Liver (tissue), 9 donors: ENCODE measurements around the gene LCN6. TPM values are rescaled to one million over a fixed set of nuclear protein-coding genes. Genes with fewer than 3 reads are reported as not detected.

Experiments used
- DNase-seq: peaks from one replicate; pipeline ENCODE4 v3.0.0-alpha.2; 2017; ENCODE audit warnings: low spot score
- H3K27ac ChIP-seq, 2 donors: one replicate each; pipeline ENCODE4 v1.7.0; 2013; ENCODE audit warnings: inconsistent platforms in 2 of 2, low read length in 2 of 2, control low read depth in 1 of 2, low read depth in 1 of 2, mild to moderate bottlenecking in 1 of 2
- H3K27me3 ChIP-seq, 4 donors: one replicate each; pipeline versions ENCODE4 v1.6.1 to v1.7.0; 2013; ENCODE audit warnings: low read length in 3 of 4, inconsistent platforms in 1 of 4, mild to moderate bottlenecking in 1 of 4, moderate library complexity in 1 of 4; ENCODE audit not compliant: control insufficient read depth in 4 of 4, insufficient read depth in 4 of 4
- H3K36me3 ChIP-seq, 4 donors: one replicate each; pipeline versions ENCODE4 v1.6.1 to v1.7.0; 2013; ENCODE audit warnings: low read length in 3 of 4, mild to moderate bottlenecking in 3 of 4, low read depth in 1 of 4, moderate library complexity in 1 of 4; ENCODE audit not compliant: control insufficient read depth in 4 of 4, insufficient read depth in 3 of 4
- H3K4me1 ChIP-seq, 4 donors: one replicate each; pipeline versions ENCODE4 v1.6.1 to v1.7.0; 2013; ENCODE audit warnings: low read length in 3 of 4, mild to moderate bottlenecking in 3 of 4, moderate library complexity in 1 of 4; ENCODE audit not compliant: control insufficient read depth in 4 of 4, insufficient read depth in 4 of 4
- H3K4me3 ChIP-seq, 3 donors: one replicate each; pipeline versions ENCODE4 v1.6.1 to v1.7.0; 2013; ENCODE audit warnings: low read length in 3 of 3, control low read depth in 1 of 3, low read depth in 1 of 3, mild to moderate bottlenecking in 1 of 3
- H3K9ac ChIP-seq, 2 donors: one replicate each; pipeline ENCODE4 v1.7.0; 2013; ENCODE audit warnings: low read length in 2 of 2, mild to moderate bottlenecking in 2 of 2, moderate library complexity in 2 of 2, control low read depth in 1 of 2, low read depth in 1 of 2
- H3K9me3 ChIP-seq, 4 donors: one replicate each; pipeline versions ENCODE4 v1.6.1 to v1.7.0; 2013; ENCODE audit warnings: low read length in 3 of 4; ENCODE audit not compliant: control insufficient read depth in 4 of 4
- CTCF ChIP-seq: fragments of 150-350 bp; IDR thresholded peaks from 2 replicates; pipeline ENCODE4 v1.5.1; 2017; ENCODE audit warnings: improper control_type of control experiment, low read depth, low read length; ENCODE audit not compliant: missing input control
- EGR1 ChIP-seq, 2 donors: IDR thresholded peaks; 2 replicates each; pipeline ENCODE4 v1.6.1; 2016 to 2018; ENCODE audit warnings: antibody characterized with exemption in 2 of 2, low read depth in 2 of 2
- FOXA1 ChIP-seq: IDR thresholded peaks from 2 replicates; pipeline ENCODE4 v1.6.1; 2016; ENCODE audit warnings: antibody characterized with exemption
- FOXA2 ChIP-seq: IDR thresholded peaks from 2 replicates; pipeline ENCODE4 v1.6.1; 2016; ENCODE audit warnings: antibody characterized with exemption
- GABPA ChIP-seq, 2 donors: IDR thresholded peaks in 1 of 2; conservative IDR thresholded peaks in 1 of 2; 2 replicates each; pipeline ENCODE4 v1.6.1; 2016; ENCODE audit warnings: antibody characterized with exemption in 2 of 2, mild to moderate bottlenecking in 1 of 2, moderate library complexity in 1 of 2
- HNF4G ChIP-seq: IDR thresholded peaks from 2 replicates; pipeline ENCODE4 v1.6.1; 2016; ENCODE audit warnings: antibody characterized with exemption
- MAX ChIP-seq: IDR thresholded peaks from 2 replicates; pipeline ENCODE4 v1.6.1; 2016; ENCODE audit warnings: antibody characterized with exemption
- RAD21 ChIP-seq, 2 donors: IDR thresholded peaks; 2 replicates each; pipeline ENCODE4 v1.6.1; 2016; ENCODE audit warnings: antibody characterized with exemption in 2 of 2, mild to moderate bottlenecking in 2 of 2
- REST ChIP-seq: IDR thresholded peaks from 2 replicates; pipeline ENCODE4 v1.6.1; 2016; ENCODE audit warnings: antibody characterized with exemption, mild to moderate bottlenecking
- SP1 ChIP-seq: IDR thresholded peaks from 2 replicates; pipeline ENCODE4 v1.6.1; 2018; ENCODE audit warnings: antibody characterized with exemption, mild to moderate bottlenecking
- TAF1 ChIP-seq: conservative IDR thresholded peaks from 2 replicates; pipeline ENCODE4 v1.6.1; 2016; ENCODE audit warnings: antibody characterized with exemption, mild to moderate bottlenecking
- YY1 ChIP-seq: IDR thresholded peaks from 2 replicates; pipeline ENCODE4 v1.6.1; 2016; ENCODE audit warnings: antibody characterized with exemption, mild to moderate bottlenecking
- ZBTB33 ChIP-seq: IDR thresholded peaks from 2 replicates; pipeline ENCODE4 v1.6.1; 2016; ENCODE audit warnings: antibody characterized with exemption
- WGBS: extraction: QIAGEN DNeasy Blood & Tissue Kit; methylation state at CpG from one replicate; pipeline ENCODE4 v1.1.7; 2013; 5-methylcytosine and 5-hydroxymethylcytosine counted together
- polyA plus RNA-seq, 2 donors: library from polyadenylated mRNA; stranded (reverse) in 1 of 2; unstranded in 1 of 2; fragments of 200-250 nt in 1 of 2; fragments of >200 nt in 1 of 2; fragmentation: Nextera tagmentation in 1 of 2; extraction: Ambion mirVana in 1 of 2; gene quantifications; one replicate each; pipeline versions ENCODE4 v1.2.1 to v1.2.3, GENCODE V29; 2013 to 2015
- total RNA-seq, 2 donors: library from RNA; depleted of rRNA; stranded (reverse); fragments of >200 nt; gene quantifications; one replicate each; pipeline ENCODE4 v1.2.3, GENCODE V29; 2014
- donor health status: healthy.
- donor health status: healthy.
- donor health status: healthy.
- donor health status: healthy.
- donor health status: healthy.

Gene LCN6
- total and polyA plus RNA-seq, 4 donors = 0.14 to 0.32 TPM; not detected in 2

- TF ChIP-seq HNF4G = no peak
These were observed 4.6 kb downstream of the LCN6 start (continued) for GRCh38 chr9:136743639-136744211.

- DNase-seq = peak; percentile 60
- no peaks in the 10 kb centered on the region for H3K9me3 ChIP-seq
- no peaks in the 10 kb centered on the region for H3K36me3 ChIP-seq
- H3K4me3 ChIP-seq = no peak within 1 kb of the TSS
- H3K9ac ChIP-seq = no peak within 1 kb of the TSS
- H3K4me1 ChIP-seq = peaks cover 0 to 12% (median 4%) of the 10 kb centered on the region in 4 donors
- 50% methylated on average over 25 of the region's 25 CpGs for WGBS
- no peak for TF ChIP-seq TAF1
- TF ChIP-seq FOXA1 = no peak
- TF ChIP-seq REST = no peak
- no peak for TF ChIP-seq SP1
- no peak for TF ChIP-seq EGR1 (IDR thresholded peaks at IDR 0.05; ENCODE audit: low read depth in 2 of 2)
- no peak for TF ChIP-seq MAX
- no peak for TF ChIP-seq FOXA2
- TF ChIP-seq ZBTB33 = no peak
- no peak for TF ChIP-seq CTCF
- TF ChIP-seq YY1 = no peak
- no peak for TF ChIP-seq RAD21 (IDR thresholded peaks at IDR 0.05)
- no peak for TF ChIP-seq GABPA (IDR thresholded peaks at IDR 0.05 in 1 of 2, conservative IDR thresholded peaks at IDR 0.05 in 1 of 2)
- no peak within 1 kb of the TSS for H3K27ac ChIP-seq
- no peaks in the 10 kb centered on the region for H3K27me3 ChIP-seq
These were observed 5.5 kb downstream of the LCN6 start, which contains the start of gene LCN10 for GRCh38 chr9:136742591-136743391. LCN10 (minus strand) TSS chr9:136742940; CDS start chr9:136742903, 37 bp downstream.
